GM19023 (cell line): Measurements from ENCODE around the gene BAIAP3.
A peak's percentile ranks its signal among the peaks of the same experiment; 100 is the strongest.

ENCODE experiments used
- ATAC-seq: cut with Tn5 transposase; IDR thresholded peaks from one replicate; pipeline ENCODE4 v1.9.1; 2021; ENCODE audit warnings: mild to moderate bottlenecking, moderate library complexity; ENCODE audit not compliant: unreplicated experiment

The BAIAP3 gene

DNA sequence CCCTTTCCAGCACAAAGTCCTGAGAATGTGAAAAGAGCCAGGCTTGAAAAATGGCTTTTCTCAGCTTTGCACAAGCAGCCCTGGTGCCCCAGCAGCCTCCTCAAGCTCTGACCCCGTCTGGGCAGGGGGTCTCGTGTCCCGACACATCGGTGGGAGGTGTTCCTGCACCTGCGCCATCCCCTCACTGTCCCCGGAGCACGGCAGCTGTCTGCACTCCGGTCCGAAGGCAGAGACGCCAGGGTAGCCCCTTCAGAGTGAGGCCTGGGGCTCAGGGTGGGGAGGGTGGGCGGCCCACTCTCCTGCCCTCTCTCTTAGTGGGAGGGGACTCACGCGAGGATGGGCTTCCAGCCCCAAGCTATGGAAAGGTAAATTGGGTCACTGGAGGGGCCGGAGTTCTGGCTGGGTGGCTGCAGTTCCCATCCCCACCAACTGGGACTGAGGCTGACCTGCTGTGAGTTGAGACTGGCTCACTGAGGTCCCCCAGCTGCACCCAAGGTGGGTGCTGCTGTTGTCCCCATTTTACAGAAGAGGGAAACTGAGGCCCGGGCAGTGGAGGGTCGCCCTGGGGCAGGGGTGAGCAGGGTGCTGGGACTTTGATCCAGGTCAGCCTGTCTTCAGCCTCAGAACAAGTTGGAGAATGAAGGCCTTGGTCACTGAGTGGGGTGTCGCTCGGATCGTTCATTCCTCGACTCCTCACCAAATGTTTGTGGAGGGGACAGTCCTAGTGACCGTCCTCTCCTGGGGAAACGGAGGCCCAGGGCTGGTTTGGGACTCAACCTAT lies 2.3 kb upstream of the BAIAP3 start:
- no peak for ATAC-seq

DNA sequence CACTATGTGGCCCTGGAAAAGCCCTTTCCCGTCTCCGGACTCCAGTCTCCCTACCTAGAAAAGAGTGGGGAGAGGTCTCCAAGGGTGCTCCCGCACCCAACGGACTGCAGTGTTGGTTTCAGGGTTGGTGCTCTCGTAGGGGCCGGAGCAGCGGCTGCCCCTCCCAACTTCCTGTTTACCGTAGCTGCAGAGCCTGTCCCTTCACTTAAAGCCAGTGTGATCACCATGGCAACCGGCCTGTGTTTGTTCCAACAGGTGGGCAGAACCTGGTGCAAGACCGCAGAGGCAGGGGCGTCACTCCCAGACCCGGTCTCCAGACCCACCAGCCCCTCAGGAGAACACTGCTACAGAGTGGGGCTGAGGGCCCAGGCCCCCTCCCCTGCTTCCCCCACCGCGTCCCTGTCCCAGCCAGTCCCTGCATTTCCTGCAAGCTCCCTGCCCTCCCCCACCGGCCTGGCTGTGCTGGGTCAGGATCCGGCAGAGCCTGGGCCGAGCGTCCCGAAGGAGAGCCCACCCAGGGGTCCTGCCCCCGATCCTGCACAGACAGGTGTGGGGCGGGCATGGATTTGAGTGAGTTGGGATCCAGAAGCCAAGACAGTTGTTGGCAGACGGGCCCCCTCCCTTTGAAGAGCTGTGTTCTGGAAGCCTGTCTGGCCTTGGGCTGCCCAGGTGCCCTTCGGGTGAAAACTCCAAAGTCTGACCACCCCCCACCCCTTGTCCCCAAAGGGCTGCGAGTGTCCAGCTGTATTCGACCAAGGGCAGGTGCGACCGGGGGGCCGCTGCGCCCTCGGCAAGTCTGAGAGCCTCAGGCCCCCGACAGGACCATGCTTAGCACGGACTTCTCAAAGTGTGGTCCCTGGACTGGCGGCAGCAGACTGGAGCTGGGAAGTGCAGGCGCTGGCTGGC lies 1.5 kb upstream of the BAIAP3 start:
- ATAC-seq: no peak

DNA sequence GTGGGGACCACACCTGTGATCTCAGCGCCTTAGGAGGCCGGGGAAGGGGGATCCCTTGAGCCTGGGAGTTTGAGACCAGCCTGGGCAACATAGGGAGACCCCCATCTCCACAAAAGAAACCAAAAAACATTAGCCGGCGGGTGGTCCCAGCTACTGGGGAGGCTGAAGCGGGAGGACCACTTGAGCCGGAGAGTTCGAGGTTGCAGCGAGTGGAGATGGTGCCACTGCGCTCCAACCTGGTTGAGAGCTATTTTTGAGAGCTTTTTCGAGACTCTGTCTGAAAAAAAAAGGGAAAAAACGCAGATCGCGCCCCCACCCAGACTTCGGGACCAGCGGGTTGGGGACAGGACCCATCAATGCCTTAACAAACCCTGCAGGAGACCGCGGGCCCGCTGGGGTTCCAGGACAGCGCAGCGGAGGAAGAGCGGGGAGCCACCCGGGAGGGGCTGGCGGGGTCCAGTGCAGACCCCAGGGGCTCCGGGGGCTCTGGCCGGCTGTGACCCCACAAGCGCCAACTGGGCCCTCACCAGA lies 762 bp upstream of the BAIAP3 start:
- no peak for ATAC-seq

DNA sequence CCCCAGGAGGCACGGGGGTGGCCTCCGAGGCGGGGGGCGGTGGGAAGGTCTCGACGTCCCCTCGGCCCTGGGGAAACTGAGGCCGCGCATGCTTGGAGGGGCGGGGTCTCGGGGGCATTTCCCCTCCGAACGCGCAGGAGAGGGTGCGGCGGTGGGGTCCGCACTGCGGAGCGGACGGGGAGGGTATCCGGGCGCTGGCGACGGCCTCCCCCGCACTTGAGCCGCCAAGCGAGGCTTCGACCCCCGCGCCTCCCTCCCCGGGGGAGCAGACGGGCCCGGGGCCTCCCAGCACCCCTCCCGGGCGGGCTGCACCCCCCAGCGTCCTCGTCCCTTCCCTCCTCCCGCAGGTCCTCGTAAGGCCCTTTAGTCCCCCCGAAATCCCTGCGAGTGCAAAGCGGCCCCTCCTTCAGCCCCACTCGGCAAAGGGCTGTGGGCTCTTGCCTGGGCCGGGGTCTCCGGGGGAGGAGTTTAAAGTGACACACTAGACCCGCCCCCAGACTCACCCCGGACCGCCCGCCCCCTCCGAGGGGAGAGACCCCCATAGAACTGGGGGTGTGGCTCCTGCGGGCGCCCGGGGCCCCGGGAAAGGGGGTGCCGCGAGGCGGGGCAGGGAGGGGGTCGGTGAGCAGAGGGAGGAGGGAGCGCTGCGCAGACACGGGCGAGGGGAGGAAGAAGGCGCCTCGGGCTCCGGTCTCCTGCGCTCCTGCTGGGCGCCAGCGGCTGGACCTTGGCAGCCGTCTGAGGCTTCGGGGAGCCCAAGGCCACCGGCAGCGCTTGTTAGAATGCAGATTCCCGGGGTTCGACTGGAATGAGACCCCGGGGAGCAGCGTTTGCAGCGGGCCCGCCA lies 632 bp downstream of the BAIAP3 start:
- no peak for ATAC-seq

DNA sequence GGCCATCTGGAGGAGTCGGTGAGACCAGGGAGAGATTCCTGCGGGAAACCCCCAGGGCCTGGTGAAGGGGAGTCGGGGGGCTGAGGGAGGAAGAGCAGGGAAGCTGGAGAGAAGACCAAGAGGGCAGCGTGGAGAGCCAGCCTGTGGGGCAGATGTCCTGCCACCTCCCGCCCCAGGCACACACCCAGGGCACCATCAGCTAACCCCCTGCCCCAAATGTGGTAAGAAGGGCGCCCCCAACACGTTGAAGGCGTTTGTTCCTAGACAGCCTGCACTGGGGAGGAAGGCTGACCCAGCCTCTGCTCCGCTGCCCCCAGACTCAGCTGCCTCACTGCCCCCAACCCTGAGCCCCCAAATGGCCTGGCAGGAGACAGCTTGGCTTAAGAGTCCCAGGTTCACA lies 1.3 kb downstream of the BAIAP3 start:
- ATAC-seq: no peak

DNA sequence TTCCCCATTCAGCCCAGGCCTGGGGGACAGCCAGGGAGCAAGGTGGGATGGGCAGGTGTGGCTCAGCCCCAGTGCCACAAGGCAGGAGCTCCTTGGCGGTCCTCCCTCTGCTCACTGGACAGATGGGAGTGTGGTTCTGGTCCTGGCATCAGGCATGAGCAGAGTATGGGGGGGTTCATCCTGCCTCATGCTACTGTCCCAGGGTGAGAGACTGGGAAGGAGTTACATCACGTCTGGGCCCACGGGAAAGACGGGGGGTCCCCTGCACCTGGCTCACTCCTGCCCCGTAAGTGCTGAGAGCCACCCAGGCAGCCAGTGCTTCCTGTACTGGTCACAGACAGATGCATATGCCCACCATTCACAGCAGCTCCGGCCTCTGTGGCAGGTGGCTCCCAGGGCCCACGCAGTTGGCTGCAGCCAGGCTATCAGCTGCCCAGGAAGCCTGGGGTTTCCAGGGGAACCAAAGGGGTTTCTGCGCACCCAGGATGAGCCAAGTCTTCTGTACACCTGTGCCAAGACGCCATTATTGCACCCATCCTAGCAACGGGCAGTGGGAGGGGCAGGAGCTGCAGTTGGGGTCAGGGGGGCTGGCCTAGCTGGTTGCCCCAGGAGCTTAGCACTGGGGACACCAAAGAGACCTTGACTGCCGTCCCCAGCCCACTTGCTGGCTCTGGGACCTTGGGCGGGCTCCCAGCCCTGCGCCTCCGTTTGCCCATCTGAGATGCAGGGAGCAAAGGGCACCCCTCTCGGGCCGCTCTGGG lies 1.9 kb downstream of the BAIAP3 start:
- no peak for ATAC-seq

DNA sequence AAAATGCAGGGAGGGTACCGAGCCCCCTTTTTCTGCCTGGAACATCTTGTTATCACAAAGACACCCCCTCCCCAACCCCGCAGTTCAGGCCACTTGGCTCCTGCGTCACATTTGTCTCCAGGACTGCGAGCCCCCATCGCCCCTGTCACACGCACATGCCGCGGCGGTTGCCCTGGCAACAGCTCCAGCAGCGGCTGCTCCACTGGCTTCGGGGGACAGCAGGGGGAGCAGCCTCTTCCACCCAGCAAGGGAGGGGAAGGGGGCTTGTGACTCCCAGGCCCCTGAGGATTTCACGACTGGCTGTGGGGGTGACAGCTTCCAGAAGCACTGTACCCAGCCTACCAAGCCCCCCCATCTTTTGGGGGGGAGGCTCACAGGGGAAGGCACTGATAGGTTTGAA lies 2.6 kb downstream of the BAIAP3 start:
- no peak for ATAC-seq

DNA sequence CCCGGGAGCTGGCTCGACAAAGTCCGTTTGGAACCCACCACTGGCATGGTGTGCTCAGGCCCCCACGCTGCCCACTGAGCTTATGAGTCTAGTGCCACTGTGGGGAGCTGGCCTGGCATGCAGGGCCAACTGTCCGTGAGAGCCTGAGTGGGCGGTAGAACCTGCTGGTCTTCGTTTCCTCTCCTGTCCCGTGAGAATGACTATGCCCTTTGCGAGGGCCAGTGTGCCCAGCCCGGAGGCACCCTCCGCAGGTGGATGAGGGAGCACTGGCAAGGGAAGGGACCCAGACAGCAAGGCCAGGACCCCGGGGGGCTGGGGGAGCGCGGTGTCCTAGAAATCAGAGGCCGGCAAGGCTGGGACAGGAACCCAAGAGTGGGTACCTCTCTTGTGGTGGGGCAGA lies 3.2 kb downstream of the BAIAP3 start:
- ATAC-seq: no peak

DNA sequence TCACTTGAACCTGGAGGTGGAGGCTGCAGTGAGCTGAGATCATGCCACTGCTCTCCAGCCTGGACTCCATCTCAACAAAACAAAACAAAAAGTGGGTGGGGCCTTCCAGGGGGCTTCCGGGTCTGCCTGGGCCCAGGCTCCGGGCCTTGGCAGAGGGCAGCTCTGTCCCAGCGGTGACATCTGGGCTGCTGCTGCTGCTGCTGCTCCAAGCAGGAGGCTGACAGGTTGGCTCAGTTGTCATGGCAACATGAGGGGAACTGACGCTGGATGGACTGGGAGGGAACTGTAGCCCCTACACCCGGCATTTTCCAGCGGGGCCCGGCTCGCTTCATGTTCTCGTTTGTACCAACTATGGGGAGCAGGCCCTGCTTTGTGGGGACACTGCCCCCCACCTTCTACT lies 4.0 kb downstream of the BAIAP3 start:
- ATAC-seq: no peak

DNA sequence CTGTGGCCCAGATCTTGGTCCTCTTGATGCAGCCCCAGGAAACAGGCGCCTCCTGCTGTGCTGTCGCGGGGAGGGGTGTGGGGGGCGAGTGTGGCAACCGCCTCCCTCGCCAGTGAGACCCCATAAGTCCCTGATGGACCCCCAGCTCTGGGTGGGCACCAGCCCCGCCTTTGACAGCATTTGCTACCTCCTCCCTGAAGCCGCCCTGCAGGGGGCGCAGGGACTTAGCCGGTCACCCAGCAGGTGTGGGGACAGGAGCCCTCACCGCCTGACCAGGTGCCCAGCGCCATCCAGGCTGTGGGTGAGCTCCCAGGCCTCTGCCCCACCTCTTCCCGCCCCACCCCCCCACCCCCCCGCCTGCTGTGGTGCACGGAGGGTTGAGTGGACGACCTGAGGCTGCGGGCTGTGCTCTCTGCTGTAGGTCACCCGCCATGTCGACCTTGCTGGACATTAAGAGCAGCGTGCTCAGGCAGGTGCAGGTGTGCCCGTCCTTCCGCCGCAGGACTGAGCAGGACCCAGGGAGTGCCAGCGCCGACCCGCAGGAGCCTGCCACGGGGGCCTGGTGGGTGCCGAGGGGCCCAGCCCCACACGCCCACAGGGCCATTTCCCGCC lies 4.8 kb downstream of the BAIAP3 start:
- ATAC-seq: no peak

DNA sequence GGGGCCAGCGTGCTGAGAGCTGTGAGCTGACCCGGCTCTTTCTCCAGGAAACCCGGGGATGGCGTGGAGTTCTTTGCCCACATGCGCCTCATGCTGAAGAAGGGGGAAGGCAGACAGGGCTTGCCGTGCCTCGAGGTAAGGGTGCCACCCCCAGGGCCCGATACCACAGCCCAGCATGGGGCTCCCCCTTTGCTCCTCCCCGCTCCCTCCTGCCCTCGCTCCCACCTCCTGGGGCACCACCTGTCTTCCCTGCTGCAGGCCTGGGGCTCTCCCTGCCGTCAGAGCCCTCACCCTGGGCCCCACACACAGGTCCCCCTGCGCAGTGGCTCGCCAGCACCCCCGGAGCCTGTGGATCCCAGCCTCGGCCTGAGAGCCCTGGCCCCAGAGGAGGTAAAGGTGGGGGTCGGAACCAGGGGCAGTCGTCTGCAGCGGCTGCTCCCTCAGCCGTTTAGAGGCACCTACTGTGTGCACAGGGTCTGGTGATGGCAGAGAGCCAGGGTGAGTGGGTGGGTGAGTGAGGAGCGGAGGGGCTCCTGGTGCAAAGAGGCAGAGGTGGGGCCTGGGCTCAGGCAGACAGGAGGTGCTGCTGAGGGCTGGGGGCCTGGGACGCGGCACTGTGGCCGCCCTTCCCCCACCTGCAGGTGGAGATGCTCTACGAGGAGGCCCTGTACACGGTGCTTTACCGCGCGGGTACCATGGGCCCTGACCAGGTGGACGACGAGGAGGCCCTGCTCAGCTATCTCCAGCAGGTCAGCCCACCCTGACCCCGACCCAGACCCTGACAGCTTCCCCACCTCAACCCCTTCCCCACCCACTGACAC lies 5.6 kb downstream of the BAIAP3 start:
- no peak for ATAC-seq

DNA sequence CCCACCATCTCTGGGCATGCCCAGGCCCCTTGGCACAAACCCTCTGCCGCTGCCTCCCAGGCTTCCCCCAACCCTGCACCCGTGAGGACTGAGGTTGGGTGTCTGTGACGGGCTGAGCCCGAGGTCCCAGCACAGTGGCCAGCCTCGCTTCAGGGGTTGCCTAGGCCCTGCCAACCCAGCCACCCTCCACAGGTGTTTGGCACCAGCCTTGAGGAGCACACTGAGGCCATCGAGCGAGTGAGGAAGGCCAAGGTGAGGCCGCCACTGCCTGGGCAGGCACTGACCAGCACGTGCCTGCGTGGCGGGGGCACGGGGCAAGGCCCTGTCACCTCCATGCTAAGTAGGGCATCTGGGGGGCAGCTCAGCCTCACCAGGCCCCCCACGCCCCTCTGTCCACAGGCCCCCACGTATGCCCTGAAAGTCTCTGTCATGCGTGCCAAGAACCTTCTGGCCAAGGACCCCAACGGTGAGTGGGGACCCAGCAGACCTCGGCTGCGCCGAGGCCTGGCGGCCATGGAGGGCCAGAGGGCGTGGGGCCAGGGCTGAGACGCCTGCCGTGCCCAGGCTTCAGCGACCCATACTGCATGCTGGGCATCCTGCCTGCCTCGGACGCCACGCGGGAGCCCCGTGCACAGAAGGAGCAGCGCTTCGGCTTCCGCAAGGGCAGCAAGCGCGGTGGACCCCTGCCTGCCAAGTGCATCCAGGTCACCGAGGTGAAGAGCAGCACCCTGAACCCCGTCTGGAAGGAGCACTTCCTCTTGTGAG lies 7.5 kb downstream of the BAIAP3 start:
- no peak for ATAC-seq

DNA sequence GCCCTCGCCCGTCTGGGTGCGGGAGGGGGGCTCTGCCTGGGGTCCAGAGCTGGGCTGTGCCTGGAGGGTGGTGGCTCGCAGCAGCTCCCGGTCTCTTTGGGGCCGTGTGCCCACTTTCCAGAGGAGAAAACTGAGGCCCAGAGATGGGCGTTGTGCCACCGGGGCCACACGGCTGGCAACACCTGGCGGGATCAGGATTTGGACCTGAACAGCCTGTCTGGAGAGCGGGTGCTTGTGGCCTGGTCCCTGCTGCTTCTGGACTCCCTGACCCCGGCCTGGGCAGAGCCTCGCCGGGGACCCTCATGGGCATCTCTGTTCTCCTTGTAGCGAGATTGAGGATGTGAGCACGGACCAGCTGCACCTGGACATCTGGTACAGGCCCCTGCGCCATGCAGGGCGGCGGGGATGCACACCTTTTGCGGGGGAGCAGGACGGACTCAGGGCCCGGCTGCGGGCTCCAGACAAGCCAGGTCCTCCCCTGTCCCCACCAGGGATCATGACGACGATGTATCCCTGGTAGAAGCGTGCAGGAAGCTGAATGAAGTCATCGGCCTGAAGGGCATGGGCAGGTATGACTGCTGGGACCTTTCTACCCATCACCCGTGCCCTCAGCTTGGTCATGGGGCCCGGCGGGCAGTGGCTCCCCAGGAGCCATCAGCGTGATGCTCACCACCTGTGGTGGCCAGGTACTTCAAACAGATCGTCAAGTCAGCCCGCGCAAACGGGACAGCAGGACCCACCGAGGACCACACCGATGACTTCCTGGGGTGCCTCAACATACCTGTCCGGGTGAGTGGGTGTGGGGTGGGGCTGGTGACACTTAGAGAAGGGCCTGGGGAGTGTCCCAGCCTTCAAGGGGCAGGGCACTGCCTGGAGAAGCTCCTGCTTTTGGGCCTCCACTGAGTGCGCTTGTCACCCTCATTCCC lies 8.3 kb downstream of the BAIAP3 start:
- no peak for ATAC-seq

DNA sequence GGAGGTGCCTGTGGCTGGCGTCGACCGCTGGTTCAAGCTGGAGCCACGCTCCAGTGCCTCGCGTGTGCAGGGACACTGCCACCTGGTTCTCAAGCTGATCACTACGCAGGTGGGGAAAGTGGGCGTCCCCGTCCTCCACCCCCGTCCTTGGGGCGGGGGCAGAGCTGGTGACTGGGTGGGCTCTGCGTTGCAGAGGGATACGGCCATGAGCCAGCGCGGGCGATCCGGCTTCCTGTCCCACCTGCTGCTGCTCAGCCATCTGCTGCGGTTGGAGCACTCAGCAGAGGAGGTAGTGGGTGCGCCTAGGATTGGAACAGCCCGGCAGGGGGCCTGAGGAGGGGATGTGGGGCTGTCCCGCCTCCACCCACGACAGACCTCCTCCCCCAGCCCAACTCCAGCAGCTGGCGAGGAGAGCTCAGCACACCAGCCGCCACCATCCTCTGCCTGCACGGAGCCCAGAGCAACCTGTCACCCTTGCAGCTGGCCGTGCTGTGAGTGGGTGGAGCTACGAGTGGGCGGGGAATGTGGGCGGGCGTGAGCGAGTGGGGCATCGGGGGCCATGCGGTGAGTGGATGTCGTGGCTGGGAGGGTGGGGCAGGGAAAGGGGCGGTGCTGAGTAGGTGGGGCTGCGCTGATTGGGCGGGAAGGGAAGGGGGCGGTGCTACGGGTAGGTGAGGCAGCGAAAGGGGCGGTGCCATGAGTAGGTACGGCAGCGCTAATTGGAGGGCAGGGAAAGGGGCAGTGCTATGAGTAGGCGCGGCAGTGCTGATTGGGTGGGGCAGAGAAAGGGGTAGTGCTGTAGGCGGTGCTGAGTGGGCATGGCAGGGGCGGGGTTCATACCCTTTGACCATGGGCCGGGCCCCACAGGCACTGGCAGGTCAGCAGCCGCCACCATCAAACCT lies 9.3 kb downstream of the BAIAP3 start:
- ATAC-seq: peak; percentile 91

DNA sequence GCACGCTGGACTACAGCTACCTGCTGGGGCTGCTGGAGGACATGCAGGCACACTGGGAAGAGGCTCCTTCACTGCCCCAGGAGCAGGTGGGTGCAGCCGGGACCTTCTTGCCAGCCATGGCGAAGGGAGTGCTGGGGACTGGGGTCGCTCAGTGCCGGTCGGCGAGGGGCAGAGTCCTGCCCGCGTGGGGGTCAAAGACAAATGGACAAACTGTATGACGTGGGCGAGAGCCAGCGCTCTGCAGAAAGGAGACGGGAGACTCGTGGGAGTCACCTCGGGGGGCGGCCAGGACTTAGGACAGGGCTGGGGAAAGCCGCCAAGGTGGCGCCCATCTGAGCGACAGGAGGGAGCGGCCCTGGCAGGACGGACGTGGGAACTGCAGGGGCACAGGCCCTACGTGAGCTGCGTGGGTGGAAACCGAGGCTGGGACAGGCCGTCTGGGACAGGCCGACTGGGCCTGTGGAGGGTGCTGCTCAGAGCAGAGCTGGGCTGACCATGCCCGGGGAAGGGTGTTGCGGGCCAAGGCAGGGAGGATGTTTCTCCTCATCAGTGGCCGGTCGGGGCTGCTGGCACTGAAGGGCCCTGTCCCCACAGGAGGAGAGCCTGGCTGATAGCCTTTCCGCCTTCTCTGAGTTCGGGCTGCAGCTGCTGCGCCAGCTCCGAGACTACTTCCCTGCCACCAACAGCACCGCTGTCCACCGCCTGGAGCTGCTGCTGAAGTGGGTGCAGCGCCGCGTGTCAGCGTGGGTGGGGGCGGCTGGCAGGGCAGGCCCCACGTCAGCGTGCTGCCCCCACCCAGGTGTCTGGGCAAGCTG lies 10.2 kb downstream of the BAIAP3 start:
- no peak for ATAC-seq
